Osteoblast (primary cell): ENCODE results near the gene NFX1. TPM values are rescaled to one million over a fixed set of nuclear protein-coding genes. Genes with fewer than 3 reads are reported as not detected.

Experiments
- DNase-seq: peaks from one replicate; pipeline ENCODE4 v3.0.0; 2011; ENCODE audit warnings: low spot score, mixed read lengths; ENCODE audit not compliant: insufficient read length; ENCODE audit errors: missing footprints
- H2AFZ ChIP-seq: 2 replicates; pipeline ENCODE4 v1.6.0; 2011; ENCODE audit warnings: mild to moderate bottlenecking, low read length
- H3K27ac ChIP-seq: 2 replicates; pipeline ENCODE4 v1.5.1; 2011; ENCODE audit warnings: mild to moderate bottlenecking, low read depth, low read length, moderate library complexity
- H3K27me3 ChIP-seq: 2 replicates; pipeline ENCODE4 v1.6.0; 2012; ENCODE audit warnings: mild to moderate bottlenecking, control low read depth, inconsistent platforms, low read length, moderate library complexity; ENCODE audit not compliant: insufficient read depth
- H3K36me3 ChIP-seq: 2 replicates; pipeline ENCODE4 v1.5.1; 2011; ENCODE audit warnings: mild to moderate bottlenecking, low read length, control low read depth, moderate library complexity; ENCODE audit not compliant: insufficient read depth
- H3K4me1 ChIP-seq: 2 replicates; pipeline ENCODE4 v1.5.1; 2011; ENCODE audit warnings: mild to moderate bottlenecking, low read length, control low read depth, moderate library complexity; ENCODE audit not compliant: insufficient read depth
- H3K4me2 ChIP-seq: 2 replicates; pipeline ENCODE4 v1.6.0; 2011; ENCODE audit warnings: mild to moderate bottlenecking, low read length; ENCODE audit not compliant: insufficient read depth
- H3K4me3 ChIP-seq: fragments of 200-600 bp; sonication (generic); 3 replicates; pipeline ENCODE4 v1.5.1; 2012; ENCODE audit warnings: mild to moderate bottlenecking, low read length, inconsistent platforms; ENCODE audit not compliant: insufficient read depth
- H3K79me2 ChIP-seq: 2 replicates; pipeline ENCODE4 v1.6.0; 2012; ENCODE audit warnings: mild to moderate bottlenecking, low read length, control low read depth, inconsistent platforms; ENCODE audit not compliant: insufficient read depth
- H3K9me3 ChIP-seq: 2 replicates; pipeline ENCODE4 v1.5.1; 2011; ENCODE audit warnings: low read depth, low read length, control low read depth
- H4K20me1 ChIP-seq: 2 replicates; pipeline ENCODE4 v1.6.0; 2012; ENCODE audit warnings: mild to moderate bottlenecking, low read length, control low read depth; ENCODE audit not compliant: insufficient read depth
- CTCF ChIP-seq: IDR thresholded peaks from 2 replicates; pipeline ENCODE4 v1.5.1; 2011; ENCODE audit warnings: mild to moderate bottlenecking, low read depth, low read length, moderate library complexity; ENCODE audit errors: extremely low read depth
- total RNA-seq: library from RNA; depleted of rRNA; stranded (reverse); fragments of >200 nt; gene quantifications from 2 replicates; pipeline ENCODE4 v1.2.3, GENCODE V29; 2012

Gene NFX1
- total RNA-seq, 1 donor, result 34.0 TPM

GRCh38 chr9:33348998-33349397, 58.7 kb downstream of the NFX1 start:
- H3K36me3 ChIP-seq, result peaks cover 59% of the 10 kb centered on the region
- H3K4me2 ChIP-seq, result no peak overlapping the region
- no peaks in the 10 kb centered on the region for H3K27me3 ChIP-seq
- H3K9me3 ChIP-seq, result no peaks in the 10 kb centered on the region
- H3K79me2 ChIP-seq, result no peaks in the 10 kb centered on the region
- H4K20me1 ChIP-seq, result no peaks in the 10 kb centered on the region
- no peak overlapping the region for H3K27ac ChIP-seq
- no peak overlapping the region for H3K4me3 ChIP-seq
- no peaks in the 10 kb centered on the region for H3K4me1 ChIP-seq
- no peak overlapping the region for H2AFZ ChIP-seq
- no peak for DNase-seq
- no peak for TF ChIP-seq CTCF

- Histone ChIP-seq H3K27ac (peak overlapping the region; percentile 82), H4K20me1 (no peaks in the 10 kb centered on the region), H3K79me2 (no peaks in the 10 kb centered on the region), H3K4me3 (no peak overlapping the region), H3K27me3 (no peaks in the 10 kb centered on the region), H3K4me2 (no peak overlapping the region), H3K36me3 (peaks cover 62% of the 10 kb centered on the region), H2AFZ (no peak overlapping the region), H3K9me3 (no peaks in the 10 kb centered on the region), H3K4me1 (no peaks in the 10 kb centered on the region)
- TF ChIP-seq CTCF, result no peak
- no peak for DNase-seq
These were observed 59.4 kb downstream of the NFX1 start for GRCh38 chr9:33349743-33350142.

GRCh38 chr9:33350310-33350709, 60.0 kb downstream of the NFX1 start:
- H3K4me3 ChIP-seq, result no peak overlapping the region
- H3K4me2 ChIP-seq, result no peak overlapping the region
- TF ChIP-seq CTCF, result no peak
- peak; percentile 86 for DNase-seq
- H4K20me1 ChIP-seq, result no peaks in the 10 kb centered on the region
- H3K27ac ChIP-seq, result peak overlapping the region; percentile 82
- no peak overlapping the region for H2AFZ ChIP-seq
- H3K27me3 ChIP-seq, result no peaks in the 10 kb centered on the region
- no peaks in the 10 kb centered on the region for H3K9me3 ChIP-seq
- no peaks in the 10 kb centered on the region for H3K79me2 ChIP-seq
- no peaks in the 10 kb centered on the region for H3K4me1 ChIP-seq
- H3K36me3 ChIP-seq, result peaks cover 59% of the 10 kb centered on the region

GRCh38 chr9:33351547-33351946, 61.2 kb downstream of the NFX1 start:
- Histone ChIP-seq H3K4me1 (no peaks in the 10 kb centered on the region), H3K79me2 (no peaks in the 10 kb centered on the region), H3K9me3 (no peaks in the 10 kb centered on the region), H4K20me1 (no peaks in the 10 kb centered on the region), H3K27ac (peak overlapping the region; percentile 16), H3K4me3 (no peak overlapping the region), H3K36me3 (peaks cover 53% of the 10 kb centered on the region), H2AFZ (no peak overlapping the region), H3K4me2 (no peak overlapping the region), H3K27me3 (no peaks in the 10 kb centered on the region)
- no peak for TF ChIP-seq CTCF
- no peak for DNase-seq
